Epithelial cell of proximal tubule (primary cell): ENCODE results near the gene ARHGAP26. TPM values are rescaled to one million over a fixed set of nuclear protein-coding genes. Genes with fewer than 3 reads are reported as not detected.

Source experiments
- DNase-seq: peaks from one replicate; pipeline ENCODE4 v3.0.0-alpha.2; 2011; ENCODE audit warnings: low read depth
- H3K4me3 ChIP-seq: 2 replicates; pipeline ENCODE4 v1.5.1; 2011; ENCODE audit warnings: low read depth, mild to moderate bottlenecking, low read length
- total RNA-seq: library from RNA; depleted of rRNA; stranded (reverse); fragments of >200 nt; gene quantifications from 2 replicates; pipeline ENCODE4 v1.2.3, GENCODE V29; 2015
- TF ChIP-seq, protein P1 (sequence below): conservative IDR thresholded peaks from 2 replicates; pipeline ENCODE4 v1.5.1; 2012; ENCODE audit warnings: low read depth, mild to moderate bottlenecking, low read length

Gene ARHGAP26
- total RNA-seq, 1 donor from 2014 or later: 7.0 TPM

DNA sequence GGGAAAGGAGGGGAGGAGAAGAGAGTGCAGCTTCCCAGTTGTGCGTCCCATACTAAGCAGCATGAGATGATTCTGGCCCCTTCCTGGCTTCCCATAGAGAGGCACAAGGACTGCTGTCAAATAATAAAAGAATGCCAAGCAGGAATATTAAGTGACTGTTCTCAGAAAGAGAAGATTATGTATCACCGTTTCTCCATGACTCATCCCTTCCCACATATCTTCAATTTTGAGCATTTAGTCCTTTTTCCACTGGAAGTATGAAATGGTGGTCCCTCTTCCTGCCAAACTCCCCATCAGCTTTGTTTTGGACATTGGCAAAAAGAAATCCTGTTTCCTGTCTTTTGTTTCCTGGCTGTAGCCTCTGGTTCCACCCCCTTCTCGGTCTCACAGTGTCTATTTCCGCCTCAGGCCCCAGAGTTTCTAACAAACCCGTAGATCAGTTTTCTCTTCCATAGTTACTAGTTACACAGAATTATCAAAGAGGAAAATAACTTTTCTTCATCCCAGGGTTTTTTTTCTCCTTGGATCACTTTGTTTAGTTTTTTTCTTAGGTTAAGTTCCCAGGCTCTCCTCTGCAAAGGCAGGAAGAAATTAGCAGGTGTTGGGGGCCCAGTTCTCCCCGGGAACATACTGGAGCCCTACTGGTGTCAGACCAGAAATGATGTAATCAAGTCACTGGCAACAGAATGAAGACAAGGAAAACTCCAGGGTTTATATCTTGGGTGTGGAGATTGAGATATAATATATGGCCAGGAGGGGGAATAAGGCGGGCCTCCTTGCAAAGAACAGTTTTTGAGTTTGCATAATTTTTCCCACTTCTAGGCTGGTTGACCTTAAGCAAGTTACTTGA lies 26.4 kb upstream of the ARHGAP26 start:
- DNase-seq: no peak
- H3K4me3 ChIP-seq: no peak overlapping the region
- TF ChIP-seq, protein P1, sequence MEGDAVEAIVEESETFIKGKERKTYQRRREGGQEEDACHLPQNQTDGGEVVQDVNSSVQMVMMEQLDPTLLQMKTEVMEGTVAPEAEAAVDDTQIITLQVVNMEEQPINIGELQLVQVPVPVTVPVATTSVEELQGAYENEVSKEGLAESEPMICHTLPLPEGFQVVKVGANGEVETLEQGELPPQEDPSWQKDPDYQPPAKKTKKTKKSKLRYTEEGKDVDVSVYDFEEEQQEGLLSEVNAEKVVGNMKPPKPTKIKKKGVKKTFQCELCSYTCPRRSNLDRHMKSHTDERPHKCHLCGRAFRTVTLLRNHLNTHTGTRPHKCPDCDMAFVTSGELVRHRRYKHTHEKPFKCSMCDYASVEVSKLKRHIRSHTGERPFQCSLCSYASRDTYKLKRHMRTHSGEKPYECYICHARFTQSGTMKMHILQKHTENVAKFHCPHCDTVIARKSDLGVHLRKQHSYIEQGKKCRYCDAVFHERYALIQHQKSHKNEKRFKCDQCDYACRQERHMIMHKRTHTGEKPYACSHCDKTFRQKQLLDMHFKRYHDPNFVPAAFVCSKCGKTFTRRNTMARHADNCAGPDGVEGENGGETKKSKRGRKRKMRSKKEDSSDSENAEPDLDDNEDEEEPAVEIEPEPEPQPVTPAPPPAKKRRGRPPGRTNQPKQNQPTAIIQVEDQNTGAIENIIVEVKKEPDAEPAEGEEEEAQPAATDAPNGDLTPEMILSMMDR: no peak

DNA sequence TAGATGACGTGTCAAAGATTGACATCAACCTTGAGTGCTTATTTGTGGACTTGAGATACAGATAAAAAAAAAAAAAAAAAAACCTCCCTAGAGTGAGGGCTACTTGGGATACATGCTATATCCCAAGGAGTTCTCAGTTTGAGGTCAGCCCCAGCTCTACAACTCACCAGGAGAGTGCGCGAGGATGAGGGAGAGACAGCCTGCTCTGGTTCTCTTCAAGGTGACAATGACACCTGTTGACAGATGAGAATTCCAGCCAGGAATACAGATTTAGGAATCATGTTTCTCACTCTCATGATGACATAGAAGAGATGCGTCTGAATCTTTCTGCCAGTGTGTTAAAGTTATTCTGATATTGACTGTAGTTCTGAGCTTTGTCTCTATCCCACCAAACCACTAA lies 24.9 kb upstream of the ARHGAP26 start:
- no peak for DNase-seq
- TF ChIP-seq, protein P1: no peak
- H3K4me3 ChIP-seq: no peak overlapping the region

DNA sequence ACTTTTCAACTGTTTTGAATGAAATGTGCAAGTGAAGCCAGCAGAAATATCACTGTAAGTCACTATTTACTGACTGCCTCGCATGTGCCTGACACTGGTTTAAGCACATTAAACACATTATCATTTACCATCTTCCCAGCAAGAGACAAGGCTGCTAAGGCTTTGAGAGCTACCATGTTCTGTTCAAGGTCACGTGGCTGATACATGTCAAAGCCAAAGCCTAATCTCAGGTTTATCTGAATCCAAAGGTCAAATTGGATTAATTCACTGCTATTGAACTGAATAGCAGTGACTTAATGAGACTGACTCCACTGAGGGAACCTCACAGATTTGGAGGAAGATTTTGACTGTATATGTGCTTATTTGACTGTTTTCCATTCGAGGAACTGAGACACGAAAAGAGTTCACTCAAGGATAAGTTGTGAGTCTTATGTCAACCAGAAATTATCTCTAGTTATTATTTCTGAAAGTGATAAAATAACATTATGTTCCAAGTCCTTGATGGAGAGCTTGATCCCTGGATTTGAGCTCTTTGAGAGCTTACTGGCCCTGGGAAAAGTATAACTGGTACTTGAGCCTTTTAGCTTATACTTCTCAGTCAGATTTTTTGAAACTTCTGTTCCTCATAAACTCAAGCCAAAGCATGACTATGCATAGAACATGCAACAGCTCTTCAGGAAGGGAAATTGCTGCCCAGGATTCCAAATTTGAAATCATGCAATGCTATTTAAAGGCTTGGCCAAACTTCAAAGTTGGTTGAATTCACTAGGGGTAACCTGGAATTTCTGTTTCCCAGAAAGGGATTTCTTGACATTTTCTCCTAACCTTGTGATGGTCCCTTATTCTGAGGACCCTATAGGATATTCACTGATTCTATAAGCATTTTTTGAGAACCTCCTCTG lies 23.4 kb upstream of the ARHGAP26 start:
- no peak overlapping the region for H3K4me3 ChIP-seq
- DNase-seq: no peak

DNA sequence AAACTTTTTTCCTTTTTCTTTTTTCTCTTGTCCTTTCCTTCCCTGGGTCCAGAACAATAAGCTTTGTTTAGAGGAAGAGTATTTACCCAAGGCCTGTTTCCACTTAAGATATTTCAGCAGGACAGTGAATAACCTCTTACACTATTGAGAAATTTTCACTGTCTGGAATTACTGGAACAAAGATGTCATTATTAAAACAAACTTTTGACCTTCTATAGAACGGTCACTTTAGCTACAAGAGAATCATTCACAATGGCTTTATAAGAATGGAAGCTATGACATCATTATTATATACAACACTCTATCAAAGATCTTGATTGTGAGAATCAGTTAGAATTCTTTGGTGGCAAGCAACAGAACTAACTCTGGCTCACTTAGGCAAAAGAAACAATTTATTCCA lies 22.0 kb upstream of the ARHGAP26 start:
- TF ChIP-seq, protein P1: no peak
- H3K4me3 ChIP-seq: no peak overlapping the region
- DNase-seq: no peak

More for the DNA sequence above, 23.4 kb upstream of the ARHGAP26 start:
- TF ChIP-seq, protein P1: no peak

DNA sequence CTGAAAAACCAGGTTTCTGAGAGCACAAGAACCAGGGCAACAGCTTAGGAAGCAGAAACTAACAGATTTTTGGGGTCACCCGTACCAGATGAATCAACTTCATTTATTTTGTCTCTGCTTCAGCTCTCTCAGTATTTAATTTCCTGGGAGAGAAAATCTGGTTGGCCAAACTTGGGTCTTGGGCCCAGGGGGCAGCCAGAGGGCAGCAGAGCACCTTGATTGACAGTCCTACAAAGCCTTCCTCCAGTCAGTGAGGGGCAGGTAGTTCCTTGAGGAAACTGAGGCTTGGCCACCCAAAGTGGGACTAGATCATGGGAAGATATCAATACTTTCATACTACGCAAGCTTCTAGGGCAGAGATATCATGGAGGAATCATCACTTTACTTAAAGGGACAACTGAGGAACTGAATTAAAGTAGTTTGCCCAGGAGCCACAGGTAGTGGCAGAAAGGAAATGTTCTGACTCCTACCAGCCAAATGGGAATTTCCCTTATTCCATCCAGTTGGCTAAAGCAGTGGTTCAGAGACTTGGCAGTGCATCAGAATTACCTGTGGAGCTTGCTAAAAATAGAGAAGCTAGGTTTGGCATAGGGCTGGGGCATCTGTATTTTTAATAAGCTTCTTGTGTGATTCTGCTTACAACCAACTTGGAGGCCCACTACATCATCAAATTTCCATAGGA lies 21.5 kb upstream of the ARHGAP26 start:
- TF ChIP-seq, protein P1: peak; percentile 78
- no peak for DNase-seq

DNA sequence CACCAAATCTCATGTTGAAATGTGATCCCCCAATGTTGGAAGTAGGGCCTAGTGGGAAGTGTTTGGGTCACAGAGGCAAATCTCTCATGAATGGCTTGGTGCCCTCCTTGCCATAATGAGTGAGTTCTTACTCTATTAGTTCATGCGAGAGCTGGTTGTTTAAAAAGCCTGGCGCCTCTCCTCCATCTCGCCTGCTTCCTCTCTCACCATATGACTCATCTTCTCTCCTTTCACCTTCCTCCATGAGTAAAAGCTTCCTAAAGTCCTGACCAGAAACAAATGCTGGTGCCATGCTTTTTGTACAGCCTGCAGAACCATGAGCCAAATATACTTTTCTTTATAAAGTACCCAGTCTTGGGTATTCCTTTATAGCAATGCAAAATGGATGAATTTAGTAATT lies 20.9 kb upstream of the ARHGAP26 start:
- DNase-seq: no peak
- TF ChIP-seq, protein P1: no peak
- no peak overlapping the region for H3K4me3 ChIP-seq

More for the DNA sequence above, 21.5 kb upstream of the ARHGAP26 start:
- no peak overlapping the region for H3K4me3 ChIP-seq
